ENCODE data around the gene ISG15.

DNA sequence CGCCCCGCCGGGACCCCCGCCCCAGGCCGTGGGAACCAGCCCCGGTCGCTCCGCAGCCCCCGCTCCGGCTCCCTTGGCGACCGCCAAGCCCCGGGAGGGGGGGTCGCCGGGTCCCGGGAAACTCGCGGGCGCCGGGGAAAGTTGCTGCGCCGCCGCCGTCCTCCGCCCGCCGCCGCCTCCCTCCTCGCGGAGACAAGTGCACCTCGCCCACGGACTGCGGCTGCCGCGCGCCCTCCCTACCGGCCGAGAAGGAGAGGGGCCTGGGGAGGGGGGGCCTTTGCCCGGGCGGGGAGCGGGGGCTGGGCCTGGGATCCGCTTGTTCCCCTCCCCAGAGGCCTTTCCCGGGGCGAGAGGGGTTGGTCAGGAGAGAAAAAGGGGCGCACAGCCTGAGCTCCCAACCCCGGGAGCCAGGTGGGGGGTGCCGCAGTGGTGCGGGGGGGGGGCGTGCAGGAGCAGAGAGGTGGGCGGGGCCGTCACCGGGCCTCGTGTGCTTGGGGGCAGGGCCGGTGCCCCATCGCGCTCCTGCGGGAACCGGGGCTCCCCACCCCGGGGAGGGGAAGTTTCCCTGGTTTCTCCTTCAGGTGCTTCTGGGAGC, 7.2 kb downstream of the ISG15 start:
- TF ChIP-seq, protein P1, sequence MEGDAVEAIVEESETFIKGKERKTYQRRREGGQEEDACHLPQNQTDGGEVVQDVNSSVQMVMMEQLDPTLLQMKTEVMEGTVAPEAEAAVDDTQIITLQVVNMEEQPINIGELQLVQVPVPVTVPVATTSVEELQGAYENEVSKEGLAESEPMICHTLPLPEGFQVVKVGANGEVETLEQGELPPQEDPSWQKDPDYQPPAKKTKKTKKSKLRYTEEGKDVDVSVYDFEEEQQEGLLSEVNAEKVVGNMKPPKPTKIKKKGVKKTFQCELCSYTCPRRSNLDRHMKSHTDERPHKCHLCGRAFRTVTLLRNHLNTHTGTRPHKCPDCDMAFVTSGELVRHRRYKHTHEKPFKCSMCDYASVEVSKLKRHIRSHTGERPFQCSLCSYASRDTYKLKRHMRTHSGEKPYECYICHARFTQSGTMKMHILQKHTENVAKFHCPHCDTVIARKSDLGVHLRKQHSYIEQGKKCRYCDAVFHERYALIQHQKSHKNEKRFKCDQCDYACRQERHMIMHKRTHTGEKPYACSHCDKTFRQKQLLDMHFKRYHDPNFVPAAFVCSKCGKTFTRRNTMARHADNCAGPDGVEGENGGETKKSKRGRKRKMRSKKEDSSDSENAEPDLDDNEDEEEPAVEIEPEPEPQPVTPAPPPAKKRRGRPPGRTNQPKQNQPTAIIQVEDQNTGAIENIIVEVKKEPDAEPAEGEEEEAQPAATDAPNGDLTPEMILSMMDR (IDR thresholded peaks at IDR 0.05 in 2 of 3, conservative IDR thresholded peaks at IDR 0.05 in 1 of 3; ENCODE audit: borderline replicate concordance in 1 of 3, insufficient read depth in 1 of 3, low read depth in 2 of 3, low read length in 2 of 3) = no peak
- TF ChIP-seq TCF7L2 (IDR thresholded peaks at IDR 0.05; ENCODE audit: borderline replicate concordance, extremely low read depth, insufficient read depth, insufficient read length) = no peak
- no peak for TF ChIP-seq EGR1 (IDR thresholded peaks at IDR 0.05; ENCODE audit: low read depth)
- TF ChIP-seq POLR2A (IDR thresholded peaks at IDR 0.05; ENCODE audit: borderline replicate concordance, extremely low read depth, insufficient read depth, insufficient read length) = no peak
- TF ChIP-seq FOSL1 (IDR thresholded peaks at IDR 0.05; ENCODE audit: low read depth) = no peak
- TF ChIP-seq RAD21 (IDR thresholded peaks at IDR 0.05; ENCODE audit: low read depth) = no peak
- TF ChIP-seq POLR2AphosphoS5 (IDR thresholded peaks at IDR 0.05; ENCODE audit: low read depth, low read length) = no peak
- no peak for TF ChIP-seq EZH2 (IDR thresholded peaks at IDR 0.05)
- TF ChIP-seq, protein P2, sequence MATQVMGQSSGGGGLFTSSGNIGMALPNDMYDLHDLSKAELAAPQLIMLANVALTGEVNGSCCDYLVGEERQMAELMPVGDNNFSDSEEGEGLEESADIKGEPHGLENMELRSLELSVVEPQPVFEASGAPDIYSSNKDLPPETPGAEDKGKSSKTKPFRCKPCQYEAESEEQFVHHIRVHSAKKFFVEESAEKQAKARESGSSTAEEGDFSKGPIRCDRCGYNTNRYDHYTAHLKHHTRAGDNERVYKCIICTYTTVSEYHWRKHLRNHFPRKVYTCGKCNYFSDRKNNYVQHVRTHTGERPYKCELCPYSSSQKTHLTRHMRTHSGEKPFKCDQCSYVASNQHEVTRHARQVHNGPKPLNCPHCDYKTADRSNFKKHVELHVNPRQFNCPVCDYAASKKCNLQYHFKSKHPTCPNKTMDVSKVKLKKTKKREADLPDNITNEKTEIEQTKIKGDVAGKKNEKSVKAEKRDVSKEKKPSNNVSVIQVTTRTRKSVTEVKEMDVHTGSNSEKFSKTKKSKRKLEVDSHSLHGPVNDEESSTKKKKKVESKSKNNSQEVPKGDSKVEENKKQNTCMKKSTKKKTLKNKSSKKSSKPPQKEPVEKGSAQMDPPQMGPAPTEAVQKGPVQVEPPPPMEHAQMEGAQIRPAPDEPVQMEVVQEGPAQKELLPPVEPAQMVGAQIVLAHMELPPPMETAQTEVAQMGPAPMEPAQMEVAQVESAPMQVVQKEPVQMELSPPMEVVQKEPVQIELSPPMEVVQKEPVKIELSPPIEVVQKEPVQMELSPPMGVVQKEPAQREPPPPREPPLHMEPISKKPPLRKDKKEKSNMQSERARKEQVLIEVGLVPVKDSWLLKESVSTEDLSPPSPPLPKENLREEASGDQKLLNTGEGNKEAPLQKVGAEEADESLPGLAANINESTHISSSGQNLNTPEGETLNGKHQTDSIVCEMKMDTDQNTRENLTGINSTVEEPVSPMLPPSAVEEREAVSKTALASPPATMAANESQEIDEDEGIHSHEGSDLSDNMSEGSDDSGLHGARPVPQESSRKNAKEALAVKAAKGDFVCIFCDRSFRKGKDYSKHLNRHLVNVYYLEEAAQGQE (IDR thresholded peaks at IDR 0.05; ENCODE audit: low read depth) = no peak
- no peak for TF ChIP-seq EZH2phosphoT487 (IDR thresholded peaks at IDR 0.05; ENCODE audit: borderline replicate concordance)
- TF ChIP-seq SIN3A (IDR thresholded peaks at IDR 0.05; ENCODE audit: low read depth) = no peak
- no peak for TF ChIP-seq ELF1 (IDR thresholded peaks at IDR 0.05; ENCODE audit: borderline replicate concordance, low read depth)
- TF ChIP-seq CEBPB (IDR thresholded peaks at IDR 0.05; ENCODE audit: low read depth) = no peak
